Measurements from ENCODE around the gene TMOD3. TPM values are rescaled to one million over a fixed set of nuclear protein-coding genes. Genes with fewer than 3 reads are reported as not detected.

Gene TMOD3
- total RNA-seq, 2 experiments from 2014 or later, result 45.9 to 52.8 TPM

DNA sequence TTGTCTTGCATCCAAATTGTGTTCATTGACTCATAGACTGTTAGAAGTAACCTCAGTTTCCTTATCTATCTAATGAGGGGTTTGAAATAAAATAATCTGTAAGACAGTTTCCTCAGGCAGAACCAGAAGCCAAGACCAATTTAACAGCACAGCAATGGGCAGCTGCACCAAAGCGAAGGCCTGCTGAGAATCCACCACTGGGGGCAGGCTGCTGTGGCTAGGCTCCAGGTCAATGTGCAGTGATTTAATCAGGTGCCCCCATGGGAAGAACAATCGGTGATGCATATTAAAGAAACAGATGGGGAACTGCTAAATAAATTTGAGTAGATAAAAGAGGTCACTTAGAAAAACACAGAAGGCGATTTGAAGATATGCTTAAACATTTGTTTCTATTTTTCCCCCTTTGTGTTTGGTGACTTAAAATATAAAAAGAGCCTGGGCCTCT is 28.0 kb upstream of the TMOD3 start:
- no peak overlapping the region for H3K4me3 Mint-ChIP-seq
- H3K27me3 Mint-ChIP-seq (ENCODE audit: low read depth), result no peaks in the 10 kb centered on the region
- intact Hi-C loops (cut with micrococcal nuclease), result no loop called here
- H3K9me3 Mint-ChIP-seq, result no peaks in the 10 kb centered on the region
- CTCF ChIA-PET, result interaction anchor here (0.6 to 1.3 kb wide), 3 partner anchors 10 to 320 kb away, joined by 3 to 4 read pairs (median 4); no protein-coding TSS in a partner anchor
- no peaks in the 10 kb centered on the region for H3K4me1 Mint-ChIP-seq (ENCODE audit: low read depth)
- DNase-seq, result no peak
- H3K27ac Mint-ChIP-seq, result no peak overlapping the region
- peaks cover 5% of the 10 kb centered on the region for H3K36me3 Mint-ChIP-seq (ENCODE audit: low read depth)

DNA sequence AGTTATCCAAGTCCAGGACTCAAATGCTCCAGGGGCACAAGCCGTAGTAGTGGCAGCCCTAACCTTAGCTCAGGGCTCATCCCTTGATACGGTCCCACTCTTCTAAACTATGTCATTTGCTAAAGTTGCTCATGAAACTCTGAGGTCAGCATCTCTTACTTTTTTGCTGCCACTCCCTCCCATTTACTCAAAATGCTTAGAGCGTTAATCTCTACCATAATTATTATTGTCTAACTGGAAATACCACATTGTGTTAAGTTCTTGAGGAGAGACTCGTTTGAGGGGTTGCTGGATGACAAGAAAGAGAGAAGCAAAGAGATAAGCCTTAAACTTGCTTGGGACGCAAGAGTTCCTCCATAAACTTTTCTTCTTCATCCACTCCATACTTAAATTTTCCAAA is 26.9 kb upstream of the TMOD3 start:
- no peaks in the 10 kb centered on the region for H3K27me3 Mint-ChIP-seq (ENCODE audit: low read depth)
- H3K9me3 Mint-ChIP-seq, result no peaks in the 10 kb centered on the region
- H3K4me3 Mint-ChIP-seq, result no peak overlapping the region
- no peaks in the 10 kb centered on the region for H3K4me1 Mint-ChIP-seq (ENCODE audit: low read depth)
- CTCF ChIA-PET, result interaction anchor here (0.6 to 1.3 kb wide), 2 partner anchors 8 to 27 kb away, joined by 3 to 4 read pairs; no protein-coding TSS in a partner anchor
- H3K36me3 Mint-ChIP-seq (ENCODE audit: low read depth), result peaks cover 11% of the 10 kb centered on the region
- no peak overlapping the region for H3K27ac Mint-ChIP-seq
- intact Hi-C loops (cut with micrococcal nuclease), result no loop called here
- DNase-seq, result no peak

DNA sequence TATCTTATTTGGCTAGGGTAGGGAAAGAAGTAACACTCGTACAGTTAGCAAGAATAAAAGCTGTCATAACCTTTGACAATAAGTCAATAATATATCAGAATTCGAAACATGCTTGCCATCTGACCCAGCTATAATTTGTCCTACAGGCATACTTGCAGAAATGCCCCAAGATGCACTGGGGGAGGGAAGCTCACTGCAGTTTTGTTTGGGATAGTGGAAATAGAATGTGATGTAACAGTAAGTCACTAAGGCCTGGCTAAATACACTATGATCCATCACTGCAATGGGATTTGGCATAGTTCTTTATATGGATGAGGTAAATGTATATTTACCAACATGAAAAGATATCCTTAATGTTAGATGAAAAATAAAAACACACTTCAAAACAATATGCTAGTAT is 25.5 kb upstream of the TMOD3 start:
- H3K36me3 Mint-ChIP-seq (ENCODE audit: low read depth), result peaks cover 11% of the 10 kb centered on the region
- no peak overlapping the region for H3K4me3 Mint-ChIP-seq
- no peaks in the 10 kb centered on the region for H3K9me3 Mint-ChIP-seq
- intact Hi-C loops (cut with micrococcal nuclease), result no loop called here
- CTCF ChIA-PET, result interaction anchor here (1.1 kb wide), 1 partner anchor 14 kb away, joined by 3 read pairs; no protein-coding TSS in a partner anchor
- no peak for DNase-seq
- no peak overlapping the region for H3K27ac Mint-ChIP-seq
- H3K4me1 Mint-ChIP-seq (ENCODE audit: low read depth), result no peaks in the 10 kb centered on the region
- no peaks in the 10 kb centered on the region for H3K27me3 Mint-ChIP-seq (ENCODE audit: low read depth)

DNA sequence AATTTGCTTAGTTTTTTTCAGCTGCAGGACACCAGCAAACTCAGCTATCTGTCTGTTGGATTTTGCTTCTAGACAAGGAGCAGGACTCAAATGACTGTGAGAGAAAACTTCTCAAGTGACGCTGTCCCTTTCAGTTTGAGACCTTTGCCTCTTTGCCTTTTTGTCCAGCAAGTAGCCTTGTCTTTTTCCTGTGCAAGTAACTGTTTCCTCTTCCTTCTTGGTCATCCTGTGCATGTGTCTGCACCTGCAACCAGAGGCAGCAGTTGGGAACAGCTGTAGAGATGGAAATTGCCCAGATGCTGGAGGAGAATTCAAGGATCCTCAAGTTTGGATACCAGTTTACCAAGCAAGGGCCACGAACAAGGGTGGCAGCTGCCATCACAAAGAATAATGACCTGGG is 23.3 kb upstream of the TMOD3 start:
- Mint-ChIP-seq H3K27ac (no peak overlapping the region), H3K9me3 (no peaks in the 10 kb centered on the region), H3K4me1 (ENCODE audit: low read depth) (no peaks in the 10 kb centered on the region), H3K4me3 (no peak overlapping the region), H3K27me3 (ENCODE audit: low read depth) (no peaks in the 10 kb centered on the region), H3K36me3 (ENCODE audit: low read depth) (peaks cover 8% of the 10 kb centered on the region)
- CTCF ChIA-PET, result interaction anchor here (0.6 kb wide), 1 partner anchor 21 kb away, joined by 3 read pairs; no protein-coding TSS in a partner anchor
- intact Hi-C loops (cut with micrococcal nuclease), result no loop called here
- no peak for DNase-seq

DNA sequence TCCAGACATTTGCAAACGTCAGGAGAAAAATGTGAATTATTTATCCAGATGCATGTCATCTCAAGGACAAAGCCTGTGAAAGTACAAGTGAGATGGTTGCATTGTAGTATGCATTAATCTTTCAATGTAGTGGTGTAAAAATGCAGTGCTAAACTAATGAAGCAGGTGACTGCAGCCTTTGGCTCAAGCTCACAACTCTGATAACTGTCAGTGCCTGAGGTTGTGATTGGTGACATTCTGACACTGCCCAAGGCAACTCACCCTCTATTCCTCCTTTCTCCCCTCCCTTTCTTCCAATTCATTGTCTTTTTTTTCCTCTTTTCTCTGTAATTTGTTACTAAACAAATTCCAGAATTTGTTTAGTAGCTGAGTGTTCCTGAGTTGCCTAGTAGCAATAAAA is 20.0 kb upstream of the TMOD3 start:
- Mint-ChIP-seq H3K27me3 (ENCODE audit: low read depth) (no peaks in the 10 kb centered on the region), H3K4me3 (no peak overlapping the region), H3K36me3 (ENCODE audit: low read depth) (peaks cover 7% of the 10 kb centered on the region), H3K9me3 (no peaks in the 10 kb centered on the region), H3K27ac (no peak overlapping the region), H3K4me1 (ENCODE audit: low read depth) (no peaks in the 10 kb centered on the region)
- DNase-seq, result no peak
- intact Hi-C loops (cut with micrococcal nuclease), result no loop called here
- CTCF ChIA-PET, result no interaction called here

DNA sequence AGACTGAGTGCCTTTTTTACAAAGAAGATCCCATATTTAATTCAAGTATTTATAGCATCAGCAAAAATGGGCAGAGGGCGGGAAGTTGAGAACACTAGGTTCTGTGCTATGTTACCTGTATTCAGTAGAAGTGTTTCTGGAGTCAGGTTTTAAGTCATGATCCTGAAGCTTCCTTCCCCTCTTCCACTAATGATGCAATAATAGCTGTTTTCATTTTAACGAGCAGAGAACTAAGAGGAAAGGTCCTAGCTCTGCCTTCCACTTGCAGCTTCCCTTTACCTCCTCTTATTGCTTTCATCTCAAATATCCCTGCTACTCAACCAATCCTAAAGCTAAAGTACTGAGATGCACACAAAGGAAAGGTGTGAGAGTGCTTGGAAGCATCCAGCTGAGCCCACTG is 16.9 kb upstream of the TMOD3 start:
- Mint-ChIP-seq H3K9me3 (no peaks in the 10 kb centered on the region), H3K36me3 (ENCODE audit: low read depth) (no peaks in the 10 kb centered on the region), H3K27ac (no peak overlapping the region), H3K4me3 (no peak overlapping the region), H3K27me3 (ENCODE audit: low read depth) (no peaks in the 10 kb centered on the region), H3K4me1 (ENCODE audit: low read depth) (no peaks in the 10 kb centered on the region)
- no peak for DNase-seq
- CTCF ChIA-PET, result interaction anchor here (0.6 to 1.5 kb wide), 3 partner anchors 34 to 148 kb away, joined by 3 to 5 read pairs (median 3); no protein-coding TSS in a partner anchor
- intact Hi-C loops (cut with micrococcal nuclease), result no loop called here

DNA sequence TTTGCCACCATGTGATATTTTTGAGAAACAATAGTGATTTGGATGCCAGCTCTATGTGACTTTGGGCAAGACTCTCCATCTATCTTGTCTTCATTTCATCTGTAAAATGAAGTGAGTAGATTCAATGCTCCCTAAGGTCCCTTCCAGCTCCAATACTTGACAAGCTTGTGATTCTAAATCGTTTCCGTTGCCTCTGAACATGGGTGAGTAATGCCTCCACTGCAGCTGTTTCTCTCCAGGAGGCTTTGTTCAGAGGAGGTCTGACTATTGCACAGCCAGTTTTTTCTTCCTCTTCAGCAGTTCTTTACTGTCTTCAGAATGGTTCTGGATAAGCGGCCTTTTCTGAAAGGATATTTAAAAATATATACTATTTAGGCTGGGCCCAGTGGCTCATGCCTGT is 14.8 kb upstream of the TMOD3 start:
- H3K4me1 Mint-ChIP-seq (ENCODE audit: low read depth), result no peaks in the 10 kb centered on the region
- intact Hi-C loops (cut with micrococcal nuclease), result no loop called here
- H3K9me3 Mint-ChIP-seq, result no peaks in the 10 kb centered on the region
- CTCF ChIA-PET, result no interaction called here
- no peak for DNase-seq
- H3K4me3 Mint-ChIP-seq, result no peak overlapping the region
- H3K27me3 Mint-ChIP-seq (ENCODE audit: low read depth), result no peaks in the 10 kb centered on the region
- H3K27ac Mint-ChIP-seq, result no peak overlapping the region
- peaks cover 4% of the 10 kb centered on the region for H3K36me3 Mint-ChIP-seq (ENCODE audit: low read depth)

DNA sequence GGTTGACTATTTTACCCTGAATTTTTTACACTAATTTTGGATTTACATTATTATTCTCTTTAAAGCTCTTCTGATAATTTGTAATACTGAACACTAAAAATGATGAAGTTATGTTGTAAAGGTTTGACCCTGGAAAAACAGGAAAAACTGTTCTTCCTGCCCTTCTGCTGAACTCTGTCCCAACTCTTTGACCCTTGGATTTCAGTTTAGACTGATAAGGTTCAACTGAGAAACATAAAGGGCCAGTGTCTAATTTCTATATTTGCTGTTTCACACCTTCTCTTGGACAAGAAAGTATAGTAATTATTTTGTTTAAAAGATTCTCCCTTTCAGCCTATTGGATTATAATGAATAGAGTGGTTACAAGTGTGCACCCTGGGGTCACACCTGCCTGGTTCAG is 12.8 kb upstream of the TMOD3 start:
- intact Hi-C loops (cut with micrococcal nuclease), result no loop called here

DNA sequence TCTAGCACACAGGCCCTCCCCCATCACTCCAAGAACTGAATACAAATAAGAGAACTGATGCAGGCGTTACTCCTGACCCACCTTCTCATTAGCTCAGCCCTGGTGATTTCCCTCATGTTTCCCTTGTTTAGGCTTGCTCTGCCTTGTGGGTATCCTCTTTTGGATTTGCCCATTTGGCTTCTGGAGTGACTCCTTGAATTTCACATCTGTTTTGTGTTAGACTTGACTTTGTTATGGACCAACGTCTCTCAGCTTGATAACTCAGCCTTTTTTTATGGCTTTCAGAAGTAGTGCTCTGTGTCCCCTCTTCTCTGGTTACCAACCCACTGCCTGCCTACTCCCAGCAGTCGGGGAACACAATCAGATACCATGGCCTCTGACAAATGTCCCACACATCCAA is 11.3 kb upstream of the TMOD3 start:
- no peak for DNase-seq
- CTCF ChIA-PET, result no interaction called here
- intact Hi-C loops (cut with micrococcal nuclease), result no loop called here
- H3K4me1 Mint-ChIP-seq (ENCODE audit: low read depth), result no peaks in the 10 kb centered on the region
- H3K4me3 Mint-ChIP-seq, result no peak overlapping the region
- H3K27me3 Mint-ChIP-seq (ENCODE audit: low read depth), result no peaks in the 10 kb centered on the region
- H3K36me3 Mint-ChIP-seq (ENCODE audit: low read depth), result peaks cover 9% of the 10 kb centered on the region
- H3K9me3 Mint-ChIP-seq, result peaks cover 20% of the 10 kb centered on the region
- no peak overlapping the region for H3K27ac Mint-ChIP-seq

More for the DNA sequence above, 12.8 kb upstream of the TMOD3 start:
- CTCF ChIA-PET, result no interaction called here
- Mint-ChIP-seq H3K4me3 (no peak overlapping the region), H3K27me3 (ENCODE audit: low read depth) (no peaks in the 10 kb centered on the region), H3K27ac (no peak overlapping the region), H3K4me1 (ENCODE audit: low read depth) (no peaks in the 10 kb centered on the region), H3K36me3 (ENCODE audit: low read depth) (peaks cover 9% of the 10 kb centered on the region), H3K9me3 (peaks cover 16% of the 10 kb centered on the region)
- DNase-seq, result no peak

DNA sequence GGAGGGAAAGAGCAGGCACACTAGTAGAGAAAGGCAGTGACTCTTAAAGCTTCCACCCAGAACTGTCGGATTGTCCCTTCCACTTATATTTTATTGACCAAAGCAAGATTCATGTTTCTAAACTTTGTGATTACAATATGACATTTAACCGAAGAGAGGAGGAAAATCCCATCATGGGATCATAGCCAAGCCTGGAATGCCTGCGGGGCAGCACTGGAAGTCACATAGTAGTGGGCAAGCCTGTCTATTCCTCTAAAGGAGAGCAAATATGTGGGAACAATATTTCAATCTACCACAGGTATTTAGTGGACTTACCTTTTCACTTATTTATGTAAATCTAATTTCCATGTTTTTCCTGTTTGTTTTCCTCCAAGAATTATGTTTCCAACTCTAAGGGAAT is 3.8 kb upstream of the TMOD3 start:
- H3K4me1 Mint-ChIP-seq (ENCODE audit: low read depth), result peaks cover 8% of the 10 kb centered on the region
- H3K36me3 Mint-ChIP-seq (ENCODE audit: low read depth), result peaks cover 5% of the 10 kb centered on the region
- peaks cover 13% of the 10 kb centered on the region for H3K9me3 Mint-ChIP-seq
- H3K4me3 Mint-ChIP-seq, result no peak overlapping the region
- intact Hi-C loops (cut with micrococcal nuclease), result no loop called here
- DNase-seq, result no peak
- CTCF ChIA-PET, result interaction anchor here (0.7 to 1.4 kb wide), 2 partner anchors 19 to 78 kb away, joined by 3 read pairs; no protein-coding TSS in a partner anchor
- no peaks in the 10 kb centered on the region for H3K27me3 Mint-ChIP-seq (ENCODE audit: low read depth)
- no peak overlapping the region for H3K27ac Mint-ChIP-seq

DNA sequence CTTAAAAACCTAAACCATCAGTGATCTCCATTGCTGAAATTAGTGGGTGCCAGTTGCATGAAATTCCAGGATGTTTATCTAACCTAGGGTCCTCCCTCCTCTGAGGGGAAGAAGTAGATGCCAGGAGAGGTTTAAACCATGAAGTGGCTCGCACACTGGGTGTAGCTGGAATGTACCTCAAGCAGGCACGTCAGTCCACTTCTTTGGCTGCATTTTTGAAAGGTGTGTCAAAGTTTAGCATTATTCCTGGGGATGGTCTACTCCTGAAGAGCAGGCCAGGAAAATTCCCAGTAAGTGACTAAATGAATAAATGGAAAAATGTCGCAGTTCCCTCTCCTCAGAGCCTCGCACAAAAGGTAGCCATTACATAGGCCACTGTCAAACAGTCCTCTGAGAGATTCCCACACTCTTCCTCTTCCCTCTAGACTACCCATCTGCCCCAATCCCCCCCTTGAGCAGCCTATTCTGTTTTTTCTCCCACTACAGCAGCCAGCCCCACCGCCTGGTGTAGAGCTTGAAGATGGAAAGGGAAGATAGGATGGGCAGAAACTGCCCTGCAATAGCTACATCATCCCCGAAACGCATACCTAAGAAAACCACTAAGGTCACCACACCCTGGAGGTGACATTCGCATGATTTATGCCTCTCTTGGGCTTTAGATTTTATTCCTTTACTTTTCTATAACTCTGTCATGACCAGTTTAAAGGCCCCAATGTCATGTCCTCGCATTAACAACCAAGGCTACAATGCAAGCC is 655 bp upstream of the TMOD3 start:
- no peak overlapping the region for H3K27ac Mint-ChIP-seq
- CTCF ChIA-PET, result no interaction called here

DNA sequence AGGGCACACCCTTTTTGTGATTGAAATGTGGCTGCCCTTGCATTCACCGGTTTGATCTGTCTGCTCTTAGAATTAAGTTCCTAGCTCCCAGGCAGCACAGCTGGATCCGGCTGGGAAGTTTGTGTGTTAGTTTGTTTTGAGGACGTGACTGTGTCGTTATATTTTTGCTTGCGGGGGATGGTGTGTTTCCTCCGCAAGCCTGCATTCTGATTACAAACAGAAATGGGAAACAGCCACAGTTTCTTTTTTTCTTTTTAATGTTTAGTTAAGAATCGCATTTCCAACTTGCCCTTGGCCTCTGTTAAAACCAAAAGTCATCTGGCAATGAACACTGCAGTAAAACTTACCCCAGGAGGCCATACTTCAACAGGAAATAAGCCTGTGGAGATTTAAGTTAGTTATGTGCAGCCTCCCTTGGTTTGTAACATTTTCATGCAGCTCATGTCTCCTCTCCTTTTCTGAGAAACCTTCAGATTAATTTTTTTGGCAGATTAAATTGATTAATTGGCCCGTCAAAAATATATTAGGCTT is 888 bp downstream of the TMOD3 start:
- intact Hi-C loops (cut with micrococcal nuclease), result loop anchor here (1.0 to 5.0 kb wide), 6 partner anchors 8 to 177 kb away; partner anchors contain the start of gene LYSMD2
- peaks cover 1% of the 10 kb centered on the region for H3K36me3 Mint-ChIP-seq (ENCODE audit: low read depth)
- H3K9me3 Mint-ChIP-seq, result no peaks in the 10 kb centered on the region
- peak overlapping the region; percentile 89 for H3K4me3 Mint-ChIP-seq
- CTCF ChIA-PET, result interaction anchor here (0.7 to 1.1 kb wide), 2 partner anchors 48 to 307 kb away, joined by 3 read pairs; no protein-coding TSS in a partner anchor
- DNase-seq, result no peak
- H3K27me3 Mint-ChIP-seq (ENCODE audit: low read depth), result no peaks in the 10 kb centered on the region
- peak overlapping the region; percentile 83 for H3K27ac Mint-ChIP-seq
- H3K4me1 Mint-ChIP-seq (ENCODE audit: low read depth), result peaks cover 44% of the 10 kb centered on the region

More for the DNA sequence above, 655 bp upstream of the TMOD3 start:
- no peak for DNase-seq
- Mint-ChIP-seq H3K4me3 (peak overlapping the region; percentile 89), H3K27me3 (ENCODE audit: low read depth) (no peaks in the 10 kb centered on the region), H3K4me1 (ENCODE audit: low read depth) (peaks cover 35% of the 10 kb centered on the region), H3K9me3 (no peaks in the 10 kb centered on the region), H3K36me3 (ENCODE audit: low read depth) (peaks cover 1% of the 10 kb centered on the region)
- intact Hi-C loops (cut with micrococcal nuclease), result loop anchor here (2.0 kb wide), 1 partner anchor 142 kb away; the partner anchor contains the start of gene LEO1
